ENCODE data around the gene F2R. TPM values are rescaled to one million over a fixed set of nuclear protein-coding genes. Genes with fewer than 3 reads are reported as not detected.
"Not testable (repeated sequence)": the region's sequence is repeated elsewhere in the genome, so short reads cannot be mapped to it uniquely, and the experiment has no call there.

The F2R gene
- total and polyA plus RNA-seq, 2 experiments from 2014 or later, result 15.0 to 26.0 TPM

GRCh38 chr5:76775921-76776320 lies 60.0 kb downstream of the F2R start (continued):
- TF ChIP-seq EZH2phosphoT487 (IDR thresholded peaks at IDR 0.05; ENCODE audit: unreplicated experiment), result no peak
- TF ChIP-seq ZNF331 (CRISPR knock-in tag; IDR thresholded peaks at IDR 0.05; ENCODE audit: low read depth), result no peak
- no peak for TF ChIP-seq POLR2AphosphoS5 (IDR thresholded peaks at IDR 0.05; ENCODE audit: low read depth)
- no peak for TF ChIP-seq CREB1 (CRISPR knock-in tag; IDR thresholded peaks at IDR 0.05; ENCODE audit: low read depth)
- TF ChIP-seq STAT1 (IDR thresholded peaks at IDR 0.05; ENCODE audit: unreplicated experiment), result no peak

DNA sequence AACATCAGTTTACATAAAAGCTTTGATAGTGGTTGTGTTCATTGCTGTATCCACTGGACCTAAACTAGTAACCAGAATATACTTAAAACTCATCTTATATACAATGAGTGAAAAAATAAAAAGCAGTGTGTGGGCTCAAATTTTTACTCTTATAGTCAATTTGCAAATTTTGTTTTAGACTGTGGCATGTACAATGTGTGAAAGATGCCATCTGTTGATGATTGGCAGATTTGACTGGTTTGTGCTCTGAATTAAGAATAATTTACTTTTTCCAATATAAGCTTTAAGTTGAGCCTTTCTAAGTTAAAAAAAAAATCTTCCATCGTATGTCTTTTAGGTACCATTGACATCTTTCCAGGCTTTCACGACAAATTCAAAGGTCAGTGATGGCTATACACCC lies 60.5 kb downstream of the F2R start:
- no peak overlapping the region for H3K4me2 ChIP-seq
- H3K79me2 ChIP-seq (replicated peaks; ENCODE audit: insufficient read depth), result no peaks in the 10 kb centered on the region
- Mint-ChIP-seq H3K27ac (no peak overlapping the region), H3K9me3 (no peaks in the 10 kb centered on the region), H3K27me3 (ENCODE audit: insufficient read depth, low read depth, poor library complexity) (peaks cover 4% of the 10 kb centered on the region), H3K4me3 (no peak overlapping the region), H3K36me3 (ENCODE audit: low read depth) (no peaks in the 10 kb centered on the region), H3K4me1 (peaks cover 15% of the 10 kb centered on the region)
- H2AFZ ChIP-seq, result no peak overlapping the region
- H3K27me3 ChIP-seq (ENCODE audit: insufficient read depth), result no peaks in the 10 kb centered on the region
- H3K27ac ChIP-seq (ENCODE audit: low read depth), result no peak overlapping the region
- TF ChIP-seq ZNF114 (CRISPR knock-in tag; IDR thresholded peaks at IDR 0.05), result no peak
- no peak for TF ChIP-seq ZNF462 (CRISPR knock-in tag; IDR thresholded peaks at IDR 0.05)
- TF ChIP-seq, protein P1, sequence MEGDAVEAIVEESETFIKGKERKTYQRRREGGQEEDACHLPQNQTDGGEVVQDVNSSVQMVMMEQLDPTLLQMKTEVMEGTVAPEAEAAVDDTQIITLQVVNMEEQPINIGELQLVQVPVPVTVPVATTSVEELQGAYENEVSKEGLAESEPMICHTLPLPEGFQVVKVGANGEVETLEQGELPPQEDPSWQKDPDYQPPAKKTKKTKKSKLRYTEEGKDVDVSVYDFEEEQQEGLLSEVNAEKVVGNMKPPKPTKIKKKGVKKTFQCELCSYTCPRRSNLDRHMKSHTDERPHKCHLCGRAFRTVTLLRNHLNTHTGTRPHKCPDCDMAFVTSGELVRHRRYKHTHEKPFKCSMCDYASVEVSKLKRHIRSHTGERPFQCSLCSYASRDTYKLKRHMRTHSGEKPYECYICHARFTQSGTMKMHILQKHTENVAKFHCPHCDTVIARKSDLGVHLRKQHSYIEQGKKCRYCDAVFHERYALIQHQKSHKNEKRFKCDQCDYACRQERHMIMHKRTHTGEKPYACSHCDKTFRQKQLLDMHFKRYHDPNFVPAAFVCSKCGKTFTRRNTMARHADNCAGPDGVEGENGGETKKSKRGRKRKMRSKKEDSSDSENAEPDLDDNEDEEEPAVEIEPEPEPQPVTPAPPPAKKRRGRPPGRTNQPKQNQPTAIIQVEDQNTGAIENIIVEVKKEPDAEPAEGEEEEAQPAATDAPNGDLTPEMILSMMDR (conservative IDR thresholded peaks at IDR 0.05; ENCODE audit: low read depth in 2 of 2), result no peak
- no peak for TF ChIP-seq ZNF331 (CRISPR knock-in tag; IDR thresholded peaks at IDR 0.05; ENCODE audit: low read depth)
- TF ChIP-seq STAT1 (IDR thresholded peaks at IDR 0.05; ENCODE audit: unreplicated experiment), result no peak
- H4K20me1 ChIP-seq (replicated peaks; ENCODE audit: insufficient read depth), result no peaks in the 10 kb centered on the region
- DNase-seq (ENCODE audit: low spot score), result no peak
- peaks cover 2% of the 10 kb centered on the region for H3K4me1 ChIP-seq (ENCODE audit: insufficient read depth)
- no peak for ATAC-seq
- no peaks in the 10 kb centered on the region for H3K9me2 ChIP-seq (ENCODE audit: insufficient read depth)
- H3K4me3 ChIP-seq, result no peak overlapping the region
- H3F3A ChIP-seq (replicated peaks; ENCODE audit: low read depth), result no peaks in the 10 kb centered on the region
- H3K36me3 ChIP-seq (ENCODE audit: insufficient read depth), result no peaks in the 10 kb centered on the region

GRCh38 chr5:76780616-76781015 lies 64.7 kb downstream of the F2R start:
- not testable (repeated sequence) for ATAC-seq, H3K27ac Mint-ChIP-seq

More at GRCh38 chr5:76780616-76781015, 64.7 kb downstream of the F2R start:
- H3K27me3 Mint-ChIP-seq (ENCODE audit: insufficient read depth, low read depth, poor library complexity); H4K20me1 ChIP-seq (replicated peaks; ENCODE audit: insufficient read depth); H3K79me2 ChIP-seq (replicated peaks; ENCODE audit: insufficient read depth); H3K36me3 Mint-ChIP-seq (ENCODE audit: low read depth); H3K27me3 ChIP-seq (ENCODE audit: insufficient read depth); H3F3A ChIP-seq (replicated peaks; ENCODE audit: low read depth); H3K4me3 ChIP-seq; H2AFZ ChIP-seq; H3K9me2 ChIP-seq (ENCODE audit: insufficient read depth); H3K36me3 ChIP-seq (ENCODE audit: insufficient read depth); H3K4me2 ChIP-seq; H3K9me3 Mint-ChIP-seq; DNase-seq (ENCODE audit: low spot score); H3K27ac ChIP-seq (ENCODE audit: low read depth); H3K4me3 Mint-ChIP-seq: not testable (repeated sequence)
- peaks cover 13% of the 10 kb centered on the region for H3K4me1 ChIP-seq (ENCODE audit: insufficient read depth)
- H3K4me1 Mint-ChIP-seq, result peaks cover 33% of the 10 kb centered on the region
